ENCODE measurements around the gene ASB18. TPM values are rescaled to one million over a fixed set of nuclear protein-coding genes. Genes with fewer than 3 reads are reported as not detected.
A peak's percentile ranks its signal among the peaks of the same experiment; 100 is the strongest.

ASB18 gene
- total and polyA plus RNA-seq, 2 of the 13 experiments (the other 11 are each of a cell fraction or from before 2014, with no cell fraction given): not detected

DNA sequence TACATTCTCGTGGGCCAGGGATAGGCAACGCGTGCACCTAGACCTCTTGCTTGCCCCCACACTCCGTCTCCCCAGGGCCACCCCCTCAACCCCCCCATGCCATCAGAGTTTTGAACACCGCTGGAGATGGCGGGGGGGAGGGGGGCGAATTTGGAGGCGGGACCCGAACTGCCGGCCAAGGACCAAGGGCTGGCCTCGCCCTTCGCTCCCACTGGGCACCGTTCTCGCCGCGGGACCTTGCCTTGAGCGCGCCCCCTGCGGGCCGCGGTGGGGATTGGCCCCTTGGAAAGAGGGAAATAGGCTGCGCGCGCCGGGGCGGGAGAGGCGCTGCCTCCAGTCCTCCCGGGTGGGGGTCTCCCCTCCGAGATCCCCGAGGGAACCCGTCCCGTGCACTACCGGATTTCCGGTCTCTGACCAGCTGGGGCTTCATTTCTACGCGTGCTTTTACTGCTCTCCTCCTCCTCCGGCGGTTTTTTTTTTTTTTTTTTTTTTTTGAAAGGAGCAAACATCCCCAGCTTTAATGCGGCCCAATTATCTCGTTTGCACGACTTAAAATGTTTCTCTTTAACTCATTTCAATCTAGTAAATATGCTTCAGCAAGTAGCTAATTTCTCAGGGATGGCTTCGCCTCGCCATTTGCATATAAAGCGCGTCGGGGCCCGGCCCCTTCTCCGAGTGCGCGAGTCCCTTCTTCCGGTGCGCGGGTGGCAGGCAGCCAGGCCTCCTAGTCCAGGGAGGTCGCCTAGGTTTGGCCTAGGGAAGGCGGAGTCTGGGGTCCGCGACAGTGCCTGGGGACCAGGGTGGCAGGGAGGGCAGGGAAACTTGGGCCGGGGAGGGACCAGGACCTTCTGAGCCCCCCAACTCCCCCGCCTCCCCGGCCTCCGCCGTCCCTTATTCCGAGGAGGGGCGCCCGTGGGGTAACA, 86.0 kb downstream of the ASB18 start (continued):
- no peak for TF ChIP-seq JDP2 (CRISPR knock-in tag; IDR thresholded peaks at IDR 0.05; ENCODE audit: borderline replicate concordance)
- peak; percentile 55; the same call in 1 of the 2 replicates for TF ChIP-seq ZMYM2 (CRISPR knock-in tag; IDR thresholded peaks at IDR 0.05)
- TF ChIP-seq, protein P1, sequence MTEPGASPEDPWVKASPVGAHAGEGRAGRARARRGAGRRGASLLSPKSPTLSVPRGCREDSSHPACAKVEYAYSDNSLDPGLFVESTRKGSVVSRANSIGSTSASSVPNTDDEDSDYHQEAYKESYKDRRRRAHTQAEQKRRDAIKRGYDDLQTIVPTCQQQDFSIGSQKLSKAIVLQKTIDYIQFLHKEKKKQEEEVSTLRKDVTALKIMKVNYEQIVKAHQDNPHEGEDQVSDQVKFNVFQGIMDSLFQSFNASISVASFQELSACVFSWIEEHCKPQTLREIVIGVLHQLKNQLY (CRISPR knock-in tag; IDR thresholded peaks at IDR 0.05): no peak
- TF ChIP-seq, protein P2, sequence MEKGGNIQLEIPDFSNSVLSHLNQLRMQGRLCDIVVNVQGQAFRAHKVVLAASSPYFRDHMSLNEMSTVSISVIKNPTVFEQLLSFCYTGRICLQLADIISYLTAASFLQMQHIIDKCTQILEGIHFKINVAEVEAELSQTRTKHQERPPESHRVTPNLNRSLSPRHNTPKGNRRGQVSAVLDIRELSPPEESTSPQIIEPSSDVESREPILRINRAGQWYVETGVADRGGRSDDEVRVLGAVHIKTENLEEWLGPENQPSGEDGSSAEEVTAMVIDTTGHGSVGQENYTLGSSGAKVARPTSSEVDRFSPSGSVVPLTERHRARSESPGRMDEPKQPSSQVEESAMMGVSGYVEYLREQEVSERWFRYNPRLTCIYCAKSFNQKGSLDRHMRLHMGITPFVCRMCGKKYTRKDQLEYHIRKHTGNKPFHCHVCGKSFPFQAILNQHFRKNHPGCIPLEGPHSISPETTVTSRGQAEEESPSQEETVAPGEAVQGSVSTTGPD (CRISPR knock-in tag; IDR thresholded peaks at IDR 0.05): no peak
- TF ChIP-seq NR1H2 (CRISPR knock-in tag; IDR thresholded peaks at IDR 0.05; ENCODE audit: borderline replicate concordance, low read depth): no peak
- TF ChIP-seq MXI1 (IDR thresholded peaks at IDR 0.05; ENCODE audit: borderline replicate concordance, low read depth, low read length): no peak
- TF ChIP-seq, protein P3, sequence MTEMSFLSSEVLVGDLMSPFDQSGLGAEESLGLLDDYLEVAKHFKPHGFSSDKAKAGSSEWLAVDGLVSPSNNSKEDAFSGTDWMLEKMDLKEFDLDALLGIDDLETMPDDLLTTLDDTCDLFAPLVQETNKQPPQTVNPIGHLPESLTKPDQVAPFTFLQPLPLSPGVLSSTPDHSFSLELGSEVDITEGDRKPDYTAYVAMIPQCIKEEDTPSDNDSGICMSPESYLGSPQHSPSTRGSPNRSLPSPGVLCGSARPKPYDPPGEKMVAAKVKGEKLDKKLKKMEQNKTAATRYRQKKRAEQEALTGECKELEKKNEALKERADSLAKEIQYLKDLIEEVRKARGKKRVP (CRISPR knock-in tag; IDR thresholded peaks at IDR 0.05): no peak
- no peak for TF ChIP-seq ZMAT3 (CRISPR knock-in tag; conservative IDR thresholded peaks at IDR 0.05)
- TF ChIP-seq CBX5 (CRISPR knock-in tag; IDR thresholded peaks at IDR 0.05; ENCODE audit: borderline replicate concordance): no peak
- TF ChIP-seq, protein P4, sequence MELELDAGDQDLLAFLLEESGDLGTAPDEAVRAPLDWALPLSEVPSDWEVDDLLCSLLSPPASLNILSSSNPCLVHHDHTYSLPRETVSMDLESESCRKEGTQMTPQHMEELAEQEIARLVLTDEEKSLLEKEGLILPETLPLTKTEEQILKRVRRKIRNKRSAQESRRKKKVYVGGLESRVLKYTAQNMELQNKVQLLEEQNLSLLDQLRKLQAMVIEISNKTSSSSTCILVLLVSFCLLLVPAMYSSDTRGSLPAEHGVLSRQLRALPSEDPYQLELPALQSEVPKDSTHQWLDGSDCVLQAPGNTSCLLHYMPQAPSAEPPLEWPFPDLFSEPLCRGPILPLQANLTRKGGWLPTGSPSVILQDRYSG (CRISPR knock-in tag; IDR thresholded peaks at IDR 0.05): no peak
- TF ChIP-seq ZNF547 (CRISPR knock-in tag; IDR thresholded peaks at IDR 0.05): no peak
- TF ChIP-seq AHR (CRISPR knock-in tag; IDR thresholded peaks at IDR 0.05): no peak
- TF ChIP-seq ISX (CRISPR knock-in tag; conservative IDR thresholded peaks at IDR 0.05): no peak
- 0 out of 2 replicates have a peak, but pooled peaks have one; percentile 26 for TF ChIP-seq HDAC1 (CRISPR knock-in tag; IDR thresholded peaks at IDR 0.05)
- TF ChIP-seq, protein P5, sequence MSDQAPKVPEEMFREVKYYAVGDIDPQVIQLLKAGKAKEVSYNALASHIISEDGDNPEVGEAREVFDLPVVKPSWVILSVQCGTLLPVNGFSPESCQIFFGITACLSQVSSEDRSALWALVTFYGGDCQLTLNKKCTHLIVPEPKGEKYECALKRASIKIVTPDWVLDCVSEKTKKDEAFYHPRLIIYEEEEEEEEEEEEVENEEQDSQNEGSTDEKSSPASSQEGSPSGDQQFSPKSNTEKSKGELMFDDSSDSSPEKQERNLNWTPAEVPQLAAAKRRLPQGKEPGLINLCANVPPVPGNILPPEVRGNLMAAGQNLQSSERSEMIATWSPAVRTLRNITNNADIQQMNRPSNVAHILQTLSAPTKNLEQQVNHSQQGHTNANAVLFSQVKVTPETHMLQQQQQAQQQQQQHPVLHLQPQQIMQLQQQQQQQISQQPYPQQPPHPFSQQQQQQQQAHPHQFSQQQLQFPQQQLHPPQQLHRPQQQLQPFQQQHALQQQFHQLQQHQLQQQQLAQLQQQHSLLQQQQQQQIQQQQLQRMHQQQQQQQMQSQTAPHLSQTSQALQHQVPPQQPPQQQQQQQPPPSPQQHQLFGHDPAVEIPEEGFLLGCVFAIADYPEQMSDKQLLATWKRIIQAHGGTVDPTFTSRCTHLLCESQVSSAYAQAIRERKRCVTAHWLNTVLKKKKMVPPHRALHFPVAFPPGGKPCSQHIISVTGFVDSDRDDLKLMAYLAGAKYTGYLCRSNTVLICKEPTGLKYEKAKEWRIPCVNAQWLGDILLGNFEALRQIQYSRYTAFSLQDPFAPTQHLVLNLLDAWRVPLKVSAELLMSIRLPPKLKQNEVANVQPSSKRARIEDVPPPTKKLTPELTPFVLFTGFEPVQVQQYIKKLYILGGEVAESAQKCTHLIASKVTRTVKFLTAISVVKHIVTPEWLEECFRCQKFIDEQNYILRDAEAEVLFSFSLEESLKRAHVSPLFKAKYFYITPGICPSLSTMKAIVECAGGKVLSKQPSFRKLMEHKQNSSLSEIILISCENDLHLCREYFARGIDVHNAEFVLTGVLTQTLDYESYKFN (CRISPR knock-in tag; conservative IDR thresholded peaks at IDR 0.05): no peak
- no peak for TF ChIP-seq MEF2D (CRISPR knock-in tag; IDR thresholded peaks at IDR 0.05)
- no peak for TF ChIP-seq CREM (IDR thresholded peaks at IDR 0.05)
- no peak for TF ChIP-seq CREM (CRISPR knock-in tag; IDR thresholded peaks at IDR 0.05)
- no peak for TF ChIP-seq RBM22 (optimal IDR thresholded peaks at IDR 0.05; ENCODE audit: low read length)
- TF ChIP-seq, protein P6, sequence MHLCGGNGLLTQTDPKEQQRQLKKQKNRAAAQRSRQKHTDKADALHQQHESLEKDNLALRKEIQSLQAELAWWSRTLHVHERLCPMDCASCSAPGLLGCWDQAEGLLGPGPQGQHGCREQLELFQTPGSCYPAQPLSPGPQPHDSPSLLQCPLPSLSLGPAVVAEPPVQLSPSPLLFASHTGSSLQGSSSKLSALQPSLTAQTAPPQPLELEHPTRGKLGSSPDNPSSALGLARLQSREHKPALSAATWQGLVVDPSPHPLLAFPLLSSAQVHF (CRISPR knock-in tag; IDR thresholded peaks at IDR 0.05): no peak
- TF ChIP-seq ZNF264 (CRISPR knock-in tag; IDR thresholded peaks at IDR 0.05): no peak
- no peak for TF ChIP-seq MYC (CRISPR knock-in tag; IDR thresholded peaks at IDR 0.05; ENCODE audit: borderline replicate concordance)
- TF ChIP-seq ARNT (IDR thresholded peaks at IDR 0.05): no peak
